Activated effector memory CD4-positive, alpha-beta T cell treated with anti-CD3 and anti-CD28 coated beads, Interleukin-2, amount 50 U/mL, for 16 hours (primary cell): ENCODE results near the gene DMRTC1.
"Not testable (repeated sequence)": the region's sequence is repeated elsewhere in the genome, so short reads cannot be mapped to it uniquely, and the experiment has no call there.

Source experiments
- DNase-seq: peaks from one replicate; pipeline ENCODE4 v3.0.0-alpha.2; 2020

DMRTC1 gene, protein sequence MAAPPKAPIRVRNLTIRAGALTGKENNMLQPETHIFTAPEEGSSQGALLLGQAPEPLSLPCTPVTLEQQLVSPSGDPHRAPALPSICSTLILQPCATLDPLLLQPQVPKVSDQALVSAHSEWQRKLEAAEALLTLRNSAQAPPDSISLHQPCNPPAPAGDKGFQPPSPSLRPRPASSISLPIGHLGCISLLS

DNA sequence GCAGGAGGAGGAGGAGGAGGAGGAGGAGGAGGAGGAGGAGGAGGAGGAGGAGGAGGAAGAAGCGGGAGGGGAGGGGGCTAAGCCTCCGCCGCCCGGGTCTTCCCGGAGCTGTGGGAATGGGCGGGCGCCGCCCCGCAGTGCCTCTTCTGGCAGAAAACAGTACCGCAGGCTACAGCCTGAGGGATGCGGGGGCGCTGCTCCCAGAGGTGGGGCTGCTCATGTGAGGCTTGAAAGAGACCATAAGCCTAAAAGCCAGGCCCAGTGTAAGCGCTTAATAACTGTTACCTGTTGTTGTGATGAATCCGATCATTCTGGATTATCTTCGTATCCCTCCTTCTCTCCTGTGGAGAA, at the start of gene DMRTC1:
TSS of gene DMRTC1 (minus strand) at position 19 of the 351 bp plus-strand sequence. CDS start 68,143 bp downstream, outside the sequence.
- DNase-seq, result not testable (repeated sequence)

DNA sequence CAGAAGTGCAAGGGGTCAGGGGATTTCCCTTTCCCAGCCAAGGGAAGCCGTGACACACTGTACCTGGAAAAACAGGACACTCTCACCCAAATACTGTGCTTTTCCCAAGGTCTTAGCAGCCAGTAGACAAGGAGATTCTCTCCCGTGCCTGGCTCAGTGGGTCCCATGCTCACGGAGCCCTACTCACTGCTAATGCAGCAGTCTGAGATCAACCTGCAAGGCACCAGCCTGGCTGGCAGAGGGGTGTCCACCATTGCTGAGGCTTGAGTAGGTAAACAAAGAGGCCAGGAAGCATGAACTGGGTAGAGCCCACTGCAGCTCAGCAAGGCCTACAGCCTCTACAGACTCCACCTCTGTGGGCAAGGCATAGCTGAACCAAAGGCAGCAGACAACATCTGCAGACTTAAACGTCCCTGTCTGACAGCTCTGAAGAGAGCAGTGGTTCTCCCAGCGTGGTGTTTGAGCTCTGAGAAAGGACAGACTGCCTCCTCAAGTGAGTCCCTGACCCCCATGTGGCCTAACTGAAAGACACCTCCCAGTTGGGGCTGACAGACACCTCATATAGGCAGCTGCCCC, 37.3 kb upstream of the DMRTC1 start:
- DNase-seq, result not testable (repeated sequence)

DNA sequence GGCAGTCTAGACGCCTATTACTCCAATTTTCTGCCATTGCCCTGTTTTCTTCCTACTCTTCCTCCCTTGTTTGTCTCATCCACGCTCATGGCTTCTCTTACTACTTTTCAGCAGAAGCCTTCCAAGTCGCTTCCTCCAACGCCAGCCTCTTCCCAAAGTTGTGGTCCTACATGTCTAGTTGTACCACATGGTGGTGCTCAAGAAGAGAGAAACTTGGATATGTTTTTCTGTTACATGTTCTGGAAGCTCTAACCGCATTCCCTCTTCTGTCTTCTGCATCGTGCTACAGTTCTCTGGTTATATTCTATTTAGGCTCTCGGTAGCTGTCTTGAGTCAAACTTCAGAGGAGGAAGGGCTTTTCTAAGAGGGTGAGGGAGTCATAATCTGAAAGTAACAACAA, 31.2 kb upstream of the DMRTC1 start:
- DNase-seq, result not testable (repeated sequence)

DNA sequence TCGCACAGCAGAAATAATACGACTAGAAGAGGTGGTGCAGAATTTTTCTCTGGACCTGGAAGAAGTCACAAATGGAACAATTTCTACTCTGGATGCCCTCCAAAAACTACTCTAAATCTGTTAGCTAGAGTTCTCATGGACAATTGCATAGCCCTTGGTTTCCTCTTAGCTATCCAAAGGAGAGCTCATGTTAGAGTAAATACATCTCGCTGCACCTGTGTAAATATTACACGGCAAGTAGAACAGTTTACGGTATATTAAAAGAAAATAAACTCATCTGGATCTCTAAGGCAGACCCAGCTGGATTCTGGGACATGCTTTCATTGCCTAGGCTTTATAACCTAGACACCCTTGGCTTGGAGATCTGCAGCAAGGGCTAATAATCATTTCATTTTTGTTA, 28.2 kb upstream of the DMRTC1 start:
- DNase-seq, result not testable (repeated sequence)

DNA sequence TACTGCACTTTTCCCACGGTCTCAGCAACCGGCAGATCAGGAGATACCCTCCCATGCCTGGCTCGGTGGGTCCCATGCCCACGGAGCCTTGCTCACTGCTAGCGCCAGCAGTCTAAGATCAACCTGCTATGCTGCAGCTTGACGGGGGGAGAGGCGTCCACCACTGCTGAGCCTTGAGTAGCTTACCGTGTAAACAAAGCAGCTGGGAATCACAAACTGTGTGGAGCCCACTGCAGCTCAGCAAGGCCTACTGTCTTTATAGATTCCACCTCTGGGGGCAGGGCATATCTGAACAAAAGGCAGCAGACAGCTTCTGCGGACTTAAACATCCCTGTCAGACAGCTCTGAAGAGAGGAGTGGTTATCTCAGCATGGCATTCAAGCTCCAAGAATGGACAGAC, 16.3 kb upstream of the DMRTC1 start:
- DNase-seq, result not testable (repeated sequence)

DNA sequence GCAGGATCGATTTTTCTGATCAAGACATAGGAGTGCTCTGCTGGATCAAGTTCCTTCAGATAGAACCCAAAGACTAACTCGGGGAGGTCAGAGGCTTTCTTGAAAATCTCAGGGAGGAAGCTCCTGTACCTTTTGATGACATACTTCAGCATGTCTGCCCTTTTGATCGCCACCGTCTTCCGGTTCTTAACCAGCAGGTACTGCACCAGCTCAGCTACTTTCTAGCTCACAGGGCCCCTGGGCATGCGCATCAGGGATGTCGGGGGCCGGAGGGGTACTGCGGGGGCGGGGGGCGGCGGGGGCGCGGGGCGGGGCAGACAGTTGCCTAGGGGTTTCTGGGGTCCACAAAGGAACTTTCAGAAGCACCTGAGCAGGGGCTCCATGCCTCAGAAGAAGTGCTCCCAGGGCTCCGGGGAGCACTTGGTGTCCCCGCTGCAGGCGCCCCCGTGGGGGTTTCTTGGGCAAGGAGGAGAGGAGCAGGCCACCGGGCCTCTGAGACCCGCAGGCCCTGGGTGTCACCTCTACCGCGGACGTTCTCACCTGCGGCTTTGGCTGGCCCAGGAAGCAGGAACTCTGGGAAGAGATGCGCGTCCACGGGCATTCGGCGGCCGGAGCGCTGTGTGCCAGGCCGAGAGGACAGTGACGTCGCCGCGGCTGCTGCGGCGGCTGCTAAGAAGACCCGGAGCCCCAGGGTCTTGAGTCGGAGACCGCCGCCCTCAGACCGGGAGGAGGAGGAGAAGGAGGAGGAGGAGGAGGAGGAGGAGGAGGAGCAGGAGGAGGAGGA, 410 bp downstream of the DMRTC1 start:
- not testable (repeated sequence) for DNase-seq

DNA sequence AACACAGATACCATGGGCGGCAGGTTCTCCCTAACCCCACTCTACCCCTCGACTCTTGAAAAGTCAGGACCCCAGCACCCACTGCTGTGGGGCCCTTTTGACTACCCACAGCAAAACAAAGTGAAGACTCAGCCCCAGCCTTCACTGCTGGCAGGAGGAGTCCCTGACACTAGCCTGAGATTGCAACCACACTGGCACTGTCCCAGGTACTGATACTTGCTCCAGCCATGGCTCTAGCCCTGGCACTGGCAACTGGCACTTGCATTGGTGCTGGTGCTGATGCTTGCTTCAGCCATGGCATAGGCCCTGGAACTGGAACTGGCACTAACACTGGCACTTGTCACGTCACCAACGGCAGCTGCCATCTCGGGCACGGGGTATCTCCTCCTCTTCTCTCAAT, 1.4 kb downstream of the DMRTC1 start:
- not testable (repeated sequence) for DNase-seq

DNA sequence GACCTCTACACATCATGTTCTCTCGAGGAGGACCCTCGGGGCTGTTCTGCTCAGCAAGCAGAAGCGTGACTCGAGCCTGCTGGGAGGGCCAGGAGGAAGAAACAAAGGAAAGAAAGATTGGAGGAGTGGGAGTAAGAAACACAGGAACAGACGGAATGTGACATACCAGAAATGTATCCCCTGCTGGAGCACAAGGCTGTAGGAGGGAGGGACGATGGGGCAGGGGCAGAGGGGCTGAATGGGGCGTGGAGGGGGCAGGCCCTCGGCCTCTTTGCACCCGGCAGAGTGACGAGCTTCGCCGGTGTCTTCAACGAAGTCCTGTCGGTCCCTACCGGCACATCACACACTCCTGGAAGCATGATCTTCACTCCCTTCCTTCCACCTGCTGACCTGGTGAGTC, 5.7 kb downstream of the DMRTC1 start, which contains the start of gene FAM236A:
TSS of gene FAM236A (plus strand) at position 301 of the 400 bp plus-strand sequence. CDS start at position 358, 57 bp downstream.
- DNase-seq, result not testable (repeated sequence)

DNA sequence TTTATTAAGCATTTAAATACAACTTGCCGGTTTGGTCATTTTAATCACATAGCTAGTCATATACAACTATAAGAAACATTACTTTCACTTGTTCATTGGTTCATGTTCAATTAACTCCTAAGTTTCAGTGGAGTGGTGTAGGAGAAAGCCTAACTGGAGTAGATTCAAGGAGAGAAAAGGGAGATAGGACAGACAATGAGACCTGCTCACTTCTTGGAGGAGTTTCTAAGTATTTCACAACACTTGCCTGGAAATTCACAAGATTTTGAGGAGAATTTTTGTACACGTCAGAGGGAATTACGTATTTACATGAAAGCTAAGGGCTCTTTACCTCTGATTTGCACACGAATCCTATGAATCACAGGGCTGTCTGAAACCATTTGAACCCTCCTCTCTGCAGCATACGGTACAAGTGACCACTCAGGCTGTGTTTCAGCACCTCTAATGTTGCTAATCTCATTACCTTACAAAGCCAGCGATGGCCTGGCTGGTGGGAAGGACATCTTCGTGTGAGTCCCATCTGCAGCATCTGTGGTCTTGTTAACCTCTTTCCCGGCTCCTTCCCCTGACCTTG, 6.7 kb downstream of the DMRTC1 start:
- not testable (repeated sequence) for DNase-seq

DNA sequence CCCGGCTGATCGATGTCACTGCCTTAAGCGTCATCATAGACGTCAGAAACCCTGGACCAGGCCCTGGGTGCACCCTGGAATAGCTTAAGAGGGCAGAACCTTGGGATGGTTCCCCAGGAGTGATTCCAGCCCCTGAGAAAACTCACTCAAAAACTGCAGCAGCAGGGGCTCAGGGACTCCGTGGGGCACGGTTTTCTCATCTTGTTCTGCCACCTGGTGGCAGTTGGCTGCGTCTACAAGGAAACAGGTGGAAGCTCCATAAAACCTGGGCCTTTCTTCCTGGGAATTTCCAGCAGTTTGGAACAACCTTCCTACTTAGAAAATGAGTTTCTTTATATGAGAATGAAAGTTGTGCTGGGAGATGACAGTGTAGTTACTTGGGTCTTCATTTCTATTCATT, 7.2 kb downstream of the DMRTC1 start:
- not testable (repeated sequence) for DNase-seq

DNA sequence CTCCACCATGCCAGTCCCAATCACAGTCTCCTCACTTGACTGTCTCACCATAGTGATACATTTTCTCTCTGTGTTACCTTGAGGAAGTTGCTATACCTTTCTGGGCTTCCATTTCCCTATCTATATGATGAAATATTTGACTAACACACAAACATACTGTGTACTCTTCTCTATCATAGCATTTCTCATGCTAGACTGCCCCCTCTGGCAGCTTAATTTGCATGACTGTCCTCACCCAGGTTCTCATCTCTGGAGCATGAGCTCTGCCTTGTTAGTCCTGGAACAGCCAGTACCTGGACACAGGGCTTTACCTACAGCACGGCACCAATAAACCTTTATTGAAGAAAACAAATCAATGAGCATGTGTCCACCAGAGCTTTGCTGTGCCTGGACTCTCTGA, 11.4 kb downstream of the DMRTC1 start:
- not testable (repeated sequence) for DNase-seq

DNA sequence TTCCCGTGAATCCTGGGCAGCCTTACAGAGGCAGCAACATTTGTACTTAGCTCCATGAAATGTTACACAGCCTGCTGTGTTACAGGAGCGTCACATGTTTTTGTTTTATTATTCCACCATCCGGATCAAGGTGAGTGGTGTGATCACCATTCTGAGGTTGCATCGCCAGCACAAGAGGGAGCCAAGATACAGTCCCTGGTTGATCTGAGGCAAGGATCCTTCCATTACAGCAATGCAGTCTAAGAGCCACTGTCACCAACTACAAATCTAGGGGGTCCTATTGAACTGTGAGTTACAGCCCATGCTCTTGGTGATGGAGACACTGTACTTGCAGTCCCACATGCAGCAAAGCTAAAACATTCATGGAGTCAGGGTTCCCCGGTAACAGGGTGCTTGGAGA, 27.5 kb downstream of the DMRTC1 start:
- not testable (repeated sequence) for DNase-seq

DNA sequence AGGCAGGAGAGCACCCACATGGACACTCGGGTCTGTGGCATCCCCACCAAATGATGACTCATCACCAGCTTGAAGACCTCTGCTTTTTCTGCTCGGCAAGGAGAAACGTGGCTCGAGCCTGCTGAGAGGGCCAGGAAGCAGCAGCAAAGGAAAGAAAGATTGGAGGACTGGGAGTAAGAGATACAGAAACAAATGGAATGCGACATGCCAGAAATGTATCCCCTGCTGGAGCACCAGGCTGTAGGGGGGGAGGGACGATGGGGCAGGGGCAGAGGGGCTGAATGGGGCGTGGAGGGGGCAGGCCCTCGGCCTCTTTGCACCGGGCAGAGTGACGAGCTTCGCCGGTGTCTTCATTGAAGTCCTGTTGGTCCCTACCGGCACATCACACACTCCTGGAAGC, 31.3 kb downstream of the DMRTC1 start, which contains the start of gene FAM236C:
TSS of gene FAM236C (plus strand) at position 301 of the 400 bp plus-strand sequence. CDS start 100 bp downstream, outside the sequence.
- not testable (repeated sequence) for DNase-seq

DNA sequence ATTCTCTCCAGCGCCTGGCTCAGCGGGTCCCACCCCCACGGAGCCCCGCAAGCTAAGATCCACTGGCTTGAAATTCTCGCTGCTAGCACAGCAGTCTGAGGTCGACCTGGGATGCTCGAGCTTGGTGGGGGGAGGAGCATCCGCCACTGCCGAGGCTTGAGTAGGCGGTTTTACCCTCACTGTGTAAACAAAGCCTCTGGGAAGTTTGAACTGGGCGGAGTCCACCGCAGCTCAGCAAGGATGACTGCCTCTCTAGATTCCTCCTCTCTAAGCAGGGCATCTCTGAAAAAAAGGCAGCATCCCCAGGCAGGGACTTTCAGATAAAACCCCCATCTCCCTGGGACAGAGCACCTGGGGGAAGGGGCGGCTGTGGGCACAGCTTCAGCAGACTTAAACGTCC, 53.9 kb downstream of the DMRTC1 start:
- DNase-seq, result not testable (repeated sequence)

DNA sequence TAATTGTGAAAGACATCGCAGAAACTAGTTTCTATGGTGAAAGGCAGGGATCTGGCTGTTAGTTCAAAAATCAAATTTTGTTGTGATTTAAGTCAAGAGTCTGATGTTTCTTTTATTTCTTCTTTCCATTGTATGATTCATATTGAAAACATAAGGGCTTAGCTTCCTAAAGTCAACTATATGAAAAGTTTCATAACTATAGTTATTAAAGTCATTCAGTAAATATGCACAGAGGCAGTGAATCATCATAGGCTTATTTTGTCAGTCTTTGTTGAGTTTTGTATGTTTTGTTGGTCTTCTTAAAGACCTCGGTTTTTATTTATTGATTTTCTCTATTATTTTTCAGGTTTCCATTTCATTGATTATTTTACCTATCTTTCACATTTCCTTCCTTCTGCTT, 60.7 kb downstream of the DMRTC1 start:
- DNase-seq, result not testable (repeated sequence)

DNA sequence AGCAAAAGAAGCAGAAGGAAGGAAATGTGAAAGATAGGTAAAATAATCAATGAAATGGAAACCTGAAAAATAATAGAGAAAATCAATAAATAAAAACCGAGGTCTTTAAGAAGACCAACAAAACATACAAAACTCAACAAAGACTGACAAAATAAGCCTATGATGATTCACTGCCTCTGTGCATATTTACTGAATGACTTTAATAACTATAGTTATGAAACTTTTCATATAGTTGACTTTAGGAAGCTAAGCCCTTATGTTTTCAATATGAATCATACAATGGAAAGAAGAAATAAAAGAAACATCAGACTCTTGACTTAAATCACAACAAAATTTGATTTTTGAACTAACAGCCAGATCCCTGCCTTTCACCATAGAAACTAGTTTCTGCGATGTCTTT, 106.1 kb downstream of the DMRTC1 start:
- DNase-seq, result not testable (repeated sequence)

DNA sequence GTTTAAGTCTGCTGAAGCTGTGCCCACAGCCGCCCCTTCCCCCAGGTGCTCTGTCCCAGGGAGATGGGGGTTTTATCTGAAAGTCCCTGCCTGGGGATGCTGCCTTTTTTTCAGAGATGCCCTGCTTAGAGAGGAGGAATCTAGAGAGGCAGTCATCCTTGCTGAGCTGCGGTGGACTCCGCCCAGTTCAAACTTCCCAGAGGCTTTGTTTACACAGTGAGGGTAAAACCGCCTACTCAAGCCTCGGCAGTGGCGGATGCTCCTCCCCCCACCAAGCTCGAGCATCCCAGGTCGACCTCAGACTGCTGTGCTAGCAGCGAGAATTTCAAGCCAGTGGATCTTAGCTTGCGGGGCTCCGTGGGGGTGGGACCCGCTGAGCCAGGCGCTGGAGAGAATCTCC, 112.9 kb downstream of the DMRTC1 start:
- not testable (repeated sequence) for DNase-seq
